CD14-positive monocyte (primary cell): ENCODE results near the gene FAM168A. TPM values are rescaled to one million over a fixed set of nuclear protein-coding genes. Genes with fewer than 3 reads are reported as not detected.

Experiments
- DNase-seq, 3 donors: peaks; one replicate each; pipeline ENCODE4 v3.0.0-alpha.2; 2011 to 2022
- H2AFZ ChIP-seq: 2 replicates; pipeline ENCODE4 v1.6.0; 2012; ENCODE audit warnings: mild to moderate bottlenecking, low read depth, low read length, inconsistent platforms; ENCODE audit not compliant: insufficient read depth, poor library complexity, severe bottlenecking
- H3K27ac ChIP-seq, 2 donors: 1 replicate in 1 of 2; 2 replicates in 1 of 2; pipeline ENCODE4 v1.5.1; 2012 to 2013; ENCODE audit warnings: low read length in 2 of 2, control low read depth in 1 of 2, inconsistent platforms in 1 of 2, low read depth in 1 of 2, mild to moderate bottlenecking in 1 of 2
- H3K27me3 ChIP-seq, 2 donors: one replicate each; pipeline versions ENCODE4 v1.6.0 to v1.6.1; 2011 to 2013; ENCODE audit warnings: low read length in 2 of 2; ENCODE audit not compliant: control insufficient read depth in 2 of 2, insufficient read depth in 2 of 2
- H3K36me3 ChIP-seq, 2 donors: replicated peaks in 1 of 2; 1 replicate in 1 of 2; 2 replicates in 1 of 2; pipeline versions ENCODE4 v1.5.1 to v1.6.1; 2012 to 2013; ENCODE audit warnings: low read length in 2 of 2, control low read depth in 1 of 2, inconsistent platforms in 1 of 2, mild to moderate bottlenecking in 1 of 2; ENCODE audit not compliant: insufficient read depth in 2 of 2, control insufficient read depth in 1 of 2
- H3K4me1 ChIP-seq, 2 donors: 1 replicate in 1 of 2; 2 replicates in 1 of 2; pipeline versions ENCODE4 v1.5.1 to v1.6.1; 2012 to 2013; ENCODE audit warnings: low read length in 2 of 2, control low read depth in 1 of 2, inconsistent platforms in 1 of 2, mild to moderate bottlenecking in 1 of 2, moderate library complexity in 1 of 2; ENCODE audit not compliant: insufficient read depth in 2 of 2, control insufficient read depth in 1 of 2
- H3K4me2 ChIP-seq: replicated peaks from 2 replicates; pipeline ENCODE3; 2012; ENCODE audit warnings: low read length, moderate library complexity, mild to moderate bottlenecking; ENCODE audit not compliant: poor library complexity, severe bottlenecking; ENCODE audit errors: extremely low read depth
- H3K4me3 ChIP-seq, 3 experiments: fragments of 200-600 bp in 1 of 3; sonication (generic) in 1 of 3; replicated peaks in 1 of 3; 1 replicate in 2 of 3; 2 replicates in 1 of 3; pipeline ENCODE4 v1.5.1; 2011 to 2013; ENCODE audit warnings: low read length in 3 of 3, mild to moderate bottlenecking in 3 of 3, control low read depth in 2 of 3, low read depth in 2 of 3, inconsistent platforms in 1 of 3, moderate library complexity in 1 of 3
- H3K79me2 ChIP-seq: 2 replicates; pipeline ENCODE4 v1.6.0; 2012; ENCODE audit warnings: mild to moderate bottlenecking, control low read depth, inconsistent platforms, low read length, moderate library complexity; ENCODE audit not compliant: insufficient read depth
- H3K9ac ChIP-seq: 2 replicates; pipeline ENCODE4 v1.6.0; 2017; ENCODE audit warnings: low read length, mild to moderate bottlenecking; ENCODE audit not compliant: insufficient read depth, poor library complexity, severe bottlenecking
- H3K9me3 ChIP-seq, 2 donors: replicated peaks in 1 of 2; 1 replicate in 1 of 2; 2 replicates in 1 of 2; pipeline versions ENCODE4 v1.5.1 to v1.6.1; 2012 to 2013; ENCODE audit warnings: low read length in 2 of 2, control low read depth in 1 of 2; ENCODE audit not compliant: control insufficient read depth in 1 of 2, insufficient read depth in 1 of 2
- H4K20me1 ChIP-seq: 2 replicates; pipeline ENCODE4 v1.6.0; 2012; ENCODE audit warnings: mild to moderate bottlenecking, low read length, control low read depth, moderate library complexity; ENCODE audit not compliant: insufficient read depth
- H3K27ac Mint-ChIP-seq, 7 donors: one replicate each; pipeline ENCODE4 v1.8.0; 2020; ENCODE audit warnings: mild to moderate bottlenecking in 7 of 7, mixed read lengths in 7 of 7, moderate library complexity in 6 of 7, inconsistent platforms in 2 of 7
- H3K27me3 Mint-ChIP-seq, 3 donors: one replicate each; pipeline ENCODE4 v1.8.0; 2021 to 2022; ENCODE audit warnings: low read depth in 3 of 3, mild to moderate bottlenecking in 3 of 3, mixed read lengths in 3 of 3, moderate library complexity in 3 of 3, inconsistent platforms in 1 of 3
- H3K36me3 Mint-ChIP-seq, 2 donors: one replicate each; pipeline ENCODE4 v1.8.0; 2020; ENCODE audit warnings: mixed read lengths in 2 of 2, inconsistent platforms in 1 of 2, mild to moderate bottlenecking in 1 of 2
- H3K4me1 Mint-ChIP-seq: one replicate; pipeline ENCODE4 v1.8.0; 2020; ENCODE audit warnings: mild to moderate bottlenecking, mixed read lengths
- H3K4me3 Mint-ChIP-seq, 2 donors: one replicate each; pipeline ENCODE4 v1.8.0; 2020; ENCODE audit warnings: mild to moderate bottlenecking in 2 of 2, mixed read lengths in 2 of 2, moderate library complexity in 1 of 2
- H3K9me3 Mint-ChIP-seq, 7 donors: one replicate each; pipeline ENCODE4 v1.8.0; 2020 to 2022; ENCODE audit warnings: mixed read lengths in 7 of 7, mild to moderate bottlenecking in 6 of 7, moderate library complexity in 6 of 7, inconsistent platforms in 2 of 7
- WGBS: methylation state at CpG from one replicate; pipeline ENCODE4 v1.1.5; 2013; ENCODE audit warnings: missing lambda C conversion rate; ENCODE audit not compliant: insufficient coverage; 5-methylcytosine and 5-hydroxymethylcytosine counted together
- intact Hi-C, 2 donors: fragments of 100-400 bp; cut with micrococcal nuclease; formaldehyde crosslinking; loops; one replicate each; pipeline versions ENCODE4 v1.15.0 to v1.15.1; 2023
- polyA plus RNA-seq, 3 donors: library from polyadenylated mRNA; depleted of rRNA in 1 of 3; unstranded in 2 of 3; stranded (reverse) in 1 of 3; fragments of 300-500 nt in 2 of 3; fragments of >200 nt in 1 of 3; fragmentation: Illumina TruSeq in 2 of 3; gene quantifications; 1 replicate in 2 of 3; 2 replicates in 1 of 3; pipeline ENCODE4 v1.2.3, GENCODE V29; 2012 to 2021
- TF ChIP-seq, protein P1 (sequence below): fragments of 200-600 bp; IDR thresholded peaks from one replicate; pipeline ENCODE4 v1.8.0; 2022; ENCODE audit warnings: antibody characterized with exemption, mild to moderate bottlenecking

Gene FAM168A
- polyA plus RNA-seq, 3 donors = 1.4 to 13.3 (median 2.1) TPM

DNA sequence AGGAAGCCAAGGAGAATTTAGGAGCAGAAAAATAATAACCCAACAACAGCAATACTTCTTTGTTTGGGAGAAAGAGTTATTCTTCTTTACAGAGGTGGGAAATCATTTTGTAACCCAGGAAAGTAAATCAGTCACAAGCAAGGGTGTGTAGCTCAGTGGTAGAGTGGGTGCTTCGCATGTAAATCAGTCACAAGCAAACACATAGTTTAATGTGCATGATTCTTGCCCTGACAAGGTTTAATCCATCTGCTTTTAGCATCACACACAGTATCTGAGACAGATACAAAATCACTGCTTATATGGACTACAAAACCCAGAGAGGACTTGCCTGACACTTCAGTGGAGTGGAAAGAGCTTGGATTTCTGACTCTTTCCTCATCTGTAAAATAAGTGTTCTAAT lies 139.7 kb downstream of the FAM168A start:
- Histone ChIP-seq H3K36me3 (peaks cover 0 to 2% of the 10 kb centered on the region in 2 donors), H3K4me3 (no peak overlapping the region), H4K20me1 (no peaks in the 10 kb centered on the region), H3K9me3 (no peaks in the 10 kb centered on the region), H3K9ac (no peak overlapping the region), H3K27ac (no peak overlapping the region), H3K4me1 (peaks cover 37 to 41% of the 10 kb centered on the region in 2 donors), H3K79me2 (peaks cover 12% of the 10 kb centered on the region), H3K4me2 (no peak overlapping the region), H2AFZ (no peak overlapping the region), H3K27me3 (no peaks in the 10 kb centered on the region)
- Mint-ChIP-seq H3K36me3 (peaks cover 9 to 11% of the 10 kb centered on the region in 2 donors), H3K27ac (peak overlapping the region in 2 of 7 donors; percentile 69 to 73), H3K4me1 (peaks cover 49% of the 10 kb centered on the region), H3K4me3 (no peak overlapping the region), H3K27me3 (no peaks in the 10 kb centered on the region), H3K9me3 (peaks cover 0 to 5% (median 0%) of the 10 kb centered on the region in 7 donors)
- WGBS = 100% methylated on average over 1 of the region's 1 CpG
- no peak for DNase-seq
- intact Hi-C loops = no loop called here
- TF ChIP-seq, protein P1, sequence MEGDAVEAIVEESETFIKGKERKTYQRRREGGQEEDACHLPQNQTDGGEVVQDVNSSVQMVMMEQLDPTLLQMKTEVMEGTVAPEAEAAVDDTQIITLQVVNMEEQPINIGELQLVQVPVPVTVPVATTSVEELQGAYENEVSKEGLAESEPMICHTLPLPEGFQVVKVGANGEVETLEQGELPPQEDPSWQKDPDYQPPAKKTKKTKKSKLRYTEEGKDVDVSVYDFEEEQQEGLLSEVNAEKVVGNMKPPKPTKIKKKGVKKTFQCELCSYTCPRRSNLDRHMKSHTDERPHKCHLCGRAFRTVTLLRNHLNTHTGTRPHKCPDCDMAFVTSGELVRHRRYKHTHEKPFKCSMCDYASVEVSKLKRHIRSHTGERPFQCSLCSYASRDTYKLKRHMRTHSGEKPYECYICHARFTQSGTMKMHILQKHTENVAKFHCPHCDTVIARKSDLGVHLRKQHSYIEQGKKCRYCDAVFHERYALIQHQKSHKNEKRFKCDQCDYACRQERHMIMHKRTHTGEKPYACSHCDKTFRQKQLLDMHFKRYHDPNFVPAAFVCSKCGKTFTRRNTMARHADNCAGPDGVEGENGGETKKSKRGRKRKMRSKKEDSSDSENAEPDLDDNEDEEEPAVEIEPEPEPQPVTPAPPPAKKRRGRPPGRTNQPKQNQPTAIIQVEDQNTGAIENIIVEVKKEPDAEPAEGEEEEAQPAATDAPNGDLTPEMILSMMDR = no peak

DNA sequence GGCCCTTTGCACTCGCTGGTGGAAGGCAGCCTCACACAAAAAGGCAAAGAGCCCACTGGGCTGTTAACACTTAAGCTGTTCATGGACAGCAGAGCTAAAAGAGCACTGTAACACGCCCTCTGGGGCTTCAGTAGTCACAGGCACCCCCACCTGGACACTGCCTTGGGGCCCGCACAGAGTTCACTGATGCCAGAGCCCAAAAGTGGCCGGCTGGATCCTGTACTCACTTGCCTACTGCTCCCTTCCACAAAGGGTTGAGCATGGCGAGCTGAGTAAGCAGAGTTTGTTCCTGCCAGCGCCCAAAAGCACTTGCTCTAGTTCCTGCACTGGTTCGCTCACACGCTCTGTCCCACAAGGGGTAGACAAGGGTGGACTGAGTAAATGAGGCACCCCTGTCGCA lies 142.9 kb downstream of the FAM168A start:
- intact Hi-C loops = no loop called here
- Histone ChIP-seq H3K9ac (no peak overlapping the region), H4K20me1 (no peaks in the 10 kb centered on the region), H3K9me3 (no peaks in the 10 kb centered on the region), H3K27ac (no peak overlapping the region), H3K4me3 (no peak overlapping the region), H3K27me3 (no peaks in the 10 kb centered on the region), H3K36me3 (peaks cover 0 to 2% of the 10 kb centered on the region in 2 donors), H3K79me2 (peaks cover 1% of the 10 kb centered on the region), H2AFZ (no peak overlapping the region), H3K4me2 (no peak overlapping the region), H3K4me1 (peaks cover 9 to 11% of the 10 kb centered on the region in 2 donors)
- Mint-ChIP-seq H3K9me3 (no peaks in the 10 kb centered on the region), H3K4me3 (no peak overlapping the region), H3K36me3 (peaks cover 6 to 9% of the 10 kb centered on the region in 2 donors), H3K27ac (no peak overlapping the region), H3K4me1 (peaks cover 21% of the 10 kb centered on the region), H3K27me3 (no peaks in the 10 kb centered on the region)
- TF ChIP-seq, protein P1 = no peak
- WGBS = 97% methylated on average over 6 of the region's 9 CpGs
- DNase-seq = no peak
